HCT116 (cell line): Measurements from ENCODE around the gene MRPL21. TPM values are rescaled to one million over a fixed set of nuclear protein-coding genes. Genes with fewer than 3 reads are reported as not detected.

Experiments used
- ATAC-seq: fragments of 200-7000 bp; cut with Tn5 transposase; 2 replicates; pipeline ENCODE4 v1.9.1; 2020; ENCODE audit warnings: mild to moderate bottlenecking, moderate library complexity
- BruUV-seq: library from RNA; stranded (reverse); fragments of 400-500 nt; replicated peaks from 2 replicates; lab custom pipeline; 2021; lab: Mats Ljungman, UMichigan
- CTCF ChIA-PET: fragments of 300-600 bp; sonication (Branson Sonifier 250); formaldehyde crosslinking; loops from one replicate; lab custom pipeline; 2021; ENCODE audit warnings: antibody characterized with exemption; lab: Charles Lee
- POLR2A ChIA-PET: fragments of 300-600, 350-600 bp; sonication (Branson Sonifier 250); formaldehyde crosslinking; loops from one replicate; lab custom pipeline; 2021; ENCODE audit warnings: antibody characterized with exemption; lab: Charles Lee
- RAD21 ChIA-PET, 2 experiments: fragments of 300-600 bp; sonication (Branson Sonifier 250); formaldehyde crosslinking; loops; one replicate each; lab custom pipeline; 2023; ENCODE audit warnings: low total read pairs in 2 of 2; ENCODE audit not compliant: uncharacterized antibody in 2 of 2, unreplicated experiment in 2 of 2, low non-redundant PET in 1 of 2; lab: Charles Lee
- DNase-seq: peaks from one replicate; pipeline ENCODE4 v3.0.0-alpha.2; 2010; ENCODE audit warnings: low read depth, low spot score
- H2AFZ ChIP-seq: fragments of 200-600 bp; shearing (Covaris generic), sonication (generic); 2 replicates; pipeline ENCODE4 v1.6.1; 2017; ENCODE audit warnings: low read depth, mixed run types, mixed read lengths, antibody characterized with exemption, low read length; ENCODE audit not compliant: poor library complexity, severe bottlenecking
- H3K27ac ChIP-seq: 2 replicates; pipeline ENCODE4 v1.5.1; 2012; ENCODE audit warnings: low read depth, low read length
- H3K27me3 ChIP-seq: fragments of 200-600 bp; sonication (generic); 2 replicates; pipeline ENCODE4 v1.6.1; 2016; ENCODE audit warnings: mixed run types, low read length, mixed read lengths; ENCODE audit not compliant: insufficient read depth
- H3K36me3 ChIP-seq, 2 experiments: fragments of 200-500 bp in 1 of 2; fragments of 200-600 bp in 1 of 2; sonication (Bioruptor generic) in 1 of 2; sonication (generic) in 1 of 2; 2 replicates each; pipeline versions ENCODE4 v1.5.1 to v1.6.1; 2014 to 2016; ENCODE audit warnings: low read length in 2 of 2, inconsistent platforms in 1 of 2, mixed read lengths in 1 of 2, mixed run types in 1 of 2; ENCODE audit not compliant: insufficient read depth in 2 of 2, control insufficient read depth in 1 of 2
- H3K4me1 ChIP-seq, 2 experiments: fragments of 200-600 bp in 1 of 2; sonication (generic) in 1 of 2; 2 replicates each; pipeline versions ENCODE4 v1.5.1 to v1.6.1; 2012 to 2017; ENCODE audit warnings: low read length in 2 of 2, inconsistent platforms in 1 of 2, mild to moderate bottlenecking in 1 of 2, mixed read lengths in 1 of 2, mixed run types in 1 of 2, moderate library complexity in 1 of 2; ENCODE audit not compliant: insufficient read depth in 2 of 2, control insufficient read depth in 1 of 2
- H3K4me2 ChIP-seq: fragments of 200-600 bp; sonication (generic); 2 replicates; pipeline ENCODE4 v1.6.1; 2017; ENCODE audit warnings: mixed run types, low read length, mixed read lengths
- H3K4me3 ChIP-seq, 2 experiments: fragments of 200-600 bp in 1 of 2; sonication (generic) in 1 of 2; replicated peaks in 1 of 2; 2 replicates each; pipeline ENCODE4 v1.5.1; 2011 to 2016; ENCODE audit warnings: low read length in 2 of 2, control low read depth in 1 of 2, low read depth in 1 of 2, mild to moderate bottlenecking in 1 of 2, mixed read lengths in 1 of 2, mixed run types in 1 of 2
- H3K79me2 ChIP-seq: fragments of 200-600 bp; sonication (generic); 2 replicates; pipeline ENCODE4 v1.6.1; 2017; ENCODE audit warnings: mild to moderate bottlenecking, mixed run types, low read length, moderate library complexity, mixed read lengths; ENCODE audit not compliant: insufficient read depth
- H3K9ac ChIP-seq: fragments of 200-600 bp; sonication (generic); 2 replicates; pipeline ENCODE4 v1.6.1; 2016; ENCODE audit warnings: low read length, mixed read lengths
- H3K9me2 ChIP-seq: fragments of 200-600 bp; sonication (generic), shearing (Covaris generic); 2 replicates; pipeline ENCODE4 v1.6.1; 2017; ENCODE audit warnings: mixed run types, mild to moderate bottlenecking, moderate library complexity; ENCODE audit not compliant: insufficient read depth
- H3K9me3 ChIP-seq, 2 experiments: fragments of 200-500 bp in 1 of 2; fragments of 200-600 bp in 1 of 2; sonication (Bioruptor generic) in 1 of 2; sonication (generic) in 1 of 2; 2 replicates each; pipeline ENCODE4 v1.6.1; 2014 to 2017; ENCODE audit warnings: low read length in 2 of 2, mixed read lengths in 2 of 2, inconsistent platforms in 1 of 2, low read depth in 1 of 2, mild to moderate bottlenecking in 1 of 2, mixed run types in 1 of 2, moderate library complexity in 1 of 2; ENCODE audit not compliant: control insufficient read depth in 1 of 2, insufficient read depth in 1 of 2
- H4K20me1 ChIP-seq: fragments of 200-600 bp; sonication (generic), shearing (Covaris generic); 2 replicates; pipeline ENCODE4 v1.6.1; 2017; ENCODE audit warnings: mixed run types, mild to moderate bottlenecking, moderate library complexity; ENCODE audit not compliant: insufficient read depth
- EGR1 ChIP-seq: IDR thresholded peaks from 2 replicates; pipeline ENCODE4 v1.6.1; 2012; ENCODE audit warnings: low read depth
- EZH2 ChIP-seq: fragments of 200-600 bp; sonication (generic); IDR thresholded peaks from 2 replicates; pipeline ENCODE4 v1.6.1; 2017; ENCODE audit warnings: antibody characterized with exemption, mixed run types
- FOSL1 ChIP-seq: IDR thresholded peaks from 2 replicates; pipeline ENCODE4 v1.6.1; 2012; ENCODE audit warnings: low read depth
- POLR2A ChIP-seq: IDR thresholded peaks from 2 replicates; pipeline ENCODE4 v1.7.0; 2011; ENCODE audit warnings: borderline replicate concordance; ENCODE audit not compliant: insufficient read depth, insufficient read length; ENCODE audit errors: extremely low read depth
- POLR2AphosphoS5 ChIP-seq: IDR thresholded peaks from 2 replicates; pipeline ENCODE4 v1.6.1; 2011; ENCODE audit warnings: mild to moderate bottlenecking, low read depth, low read length, moderate library complexity
- RAD21 ChIP-seq: IDR thresholded peaks from 2 replicates; pipeline ENCODE4 v1.6.1; 2012; ENCODE audit warnings: low read depth, mild to moderate bottlenecking
- YY1 ChIP-seq: IDR thresholded peaks from 2 replicates; pipeline ENCODE4 v1.6.1; 2011; ENCODE audit warnings: low read length, low read depth, moderate library complexity, mild to moderate bottlenecking; ENCODE audit not compliant: insufficient replicate concordance; ENCODE audit errors: extremely low read depth
- ZNF274 ChIP-seq: fragments of 200-500 bp; sonication (Bioruptor generic); IDR thresholded peaks from 2 replicates; pipeline ENCODE4 v1.6.1; 2014; ENCODE audit warnings: mild to moderate bottlenecking, low read depth, low read length, inconsistent platforms
- intact Hi-C: fragments of 100-400 bp; cut with micrococcal nuclease; formaldehyde crosslinking; loops from 2 replicates; pipeline ENCODE4 v1.10.0; 2022
- total RNA-seq: library from RNA; stranded (reverse); gene quantifications from one replicate; pipeline ENCODE4 v1.2.1, GENCODE V29; 2021; ENCODE audit not compliant: unreplicated experiment
- TF ChIP-seq, protein P1 (sequence below): IDR thresholded peaks from 2 replicates; pipeline ENCODE4 v1.6.1; 2012
- TF ChIP-seq, protein P2 (sequence below): IDR thresholded peaks from 2 replicates; pipeline ENCODE4 v1.6.1; 2012
- TF ChIP-seq, protein P3 (sequence below): IDR thresholded peaks from 2 replicates; pipeline ENCODE4 v1.6.1; 2012; ENCODE audit warnings: low read depth

MRPL21 gene
- total RNA-seq, 1 experiment from 2014 or later: 90.2 TPM

DNA sequence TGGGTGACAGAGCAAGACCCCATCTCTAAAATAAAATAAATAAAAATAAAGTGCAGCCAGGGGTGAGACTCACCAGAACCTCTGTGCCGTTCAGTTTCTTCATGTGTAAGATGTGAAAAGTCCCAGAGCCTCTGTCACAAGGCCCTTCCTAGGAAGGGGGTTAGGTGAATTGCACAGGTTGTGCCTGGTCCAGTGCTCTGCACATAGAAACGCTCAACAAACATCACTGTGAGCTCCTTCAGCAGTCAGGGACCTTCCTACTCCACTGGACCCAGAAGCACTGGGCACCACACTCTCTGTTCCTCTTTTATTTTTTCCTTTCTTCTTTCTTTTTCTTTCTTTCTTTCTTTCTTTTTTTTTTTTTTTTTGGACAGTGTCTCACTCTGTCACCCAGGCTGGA lies 22.3 kb downstream of the MRPL21 start:
- Histone ChIP-seq H3K27ac (no peak overlapping the region), H3K9me2 (no peaks in the 10 kb centered on the region), H3K79me2 (no peaks in the 10 kb centered on the region), H3K9ac (no peak overlapping the region), H3K4me3 (no peak overlapping the region), H4K20me1 (no peaks in the 10 kb centered on the region), H3K4me2 (no peak overlapping the region), H2AFZ (no peak overlapping the region), H3K36me3 (no peaks in the 10 kb centered on the region), H3K27me3 (no peaks in the 10 kb centered on the region), H3K4me1 (peaks cover 0 to 6% of the 10 kb centered on the region in 2 experiments; a peak in 2 of 4 replicates), H3K9me3 (no peaks in the 10 kb centered on the region)
- RAD21 ChIA-PET: no interaction called here
- POLR2A ChIA-PET: no interaction called here
- TF ChIP-seq FOSL1: no peak
- no peak for TF ChIP-seq POLR2A
- TF ChIP-seq, protein P1, sequence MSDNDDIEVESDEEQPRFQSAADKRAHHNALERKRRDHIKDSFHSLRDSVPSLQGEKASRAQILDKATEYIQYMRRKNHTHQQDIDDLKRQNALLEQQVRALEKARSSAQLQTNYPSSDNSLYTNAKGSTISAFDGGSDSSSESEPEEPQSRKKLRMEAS: no peak
- TF ChIP-seq POLR2AphosphoS5: no peak
- no peak for TF ChIP-seq ZNF274
- TF ChIP-seq, protein P2, sequence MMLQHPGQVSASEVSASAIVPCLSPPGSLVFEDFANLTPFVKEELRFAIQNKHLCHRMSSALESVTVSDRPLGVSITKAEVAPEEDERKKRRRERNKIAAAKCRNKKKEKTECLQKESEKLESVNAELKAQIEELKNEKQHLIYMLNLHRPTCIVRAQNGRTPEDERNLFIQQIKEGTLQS: no peak
- no peak for TF ChIP-seq RAD21
- TF ChIP-seq EGR1: no peak
- TF ChIP-seq, protein P3, sequence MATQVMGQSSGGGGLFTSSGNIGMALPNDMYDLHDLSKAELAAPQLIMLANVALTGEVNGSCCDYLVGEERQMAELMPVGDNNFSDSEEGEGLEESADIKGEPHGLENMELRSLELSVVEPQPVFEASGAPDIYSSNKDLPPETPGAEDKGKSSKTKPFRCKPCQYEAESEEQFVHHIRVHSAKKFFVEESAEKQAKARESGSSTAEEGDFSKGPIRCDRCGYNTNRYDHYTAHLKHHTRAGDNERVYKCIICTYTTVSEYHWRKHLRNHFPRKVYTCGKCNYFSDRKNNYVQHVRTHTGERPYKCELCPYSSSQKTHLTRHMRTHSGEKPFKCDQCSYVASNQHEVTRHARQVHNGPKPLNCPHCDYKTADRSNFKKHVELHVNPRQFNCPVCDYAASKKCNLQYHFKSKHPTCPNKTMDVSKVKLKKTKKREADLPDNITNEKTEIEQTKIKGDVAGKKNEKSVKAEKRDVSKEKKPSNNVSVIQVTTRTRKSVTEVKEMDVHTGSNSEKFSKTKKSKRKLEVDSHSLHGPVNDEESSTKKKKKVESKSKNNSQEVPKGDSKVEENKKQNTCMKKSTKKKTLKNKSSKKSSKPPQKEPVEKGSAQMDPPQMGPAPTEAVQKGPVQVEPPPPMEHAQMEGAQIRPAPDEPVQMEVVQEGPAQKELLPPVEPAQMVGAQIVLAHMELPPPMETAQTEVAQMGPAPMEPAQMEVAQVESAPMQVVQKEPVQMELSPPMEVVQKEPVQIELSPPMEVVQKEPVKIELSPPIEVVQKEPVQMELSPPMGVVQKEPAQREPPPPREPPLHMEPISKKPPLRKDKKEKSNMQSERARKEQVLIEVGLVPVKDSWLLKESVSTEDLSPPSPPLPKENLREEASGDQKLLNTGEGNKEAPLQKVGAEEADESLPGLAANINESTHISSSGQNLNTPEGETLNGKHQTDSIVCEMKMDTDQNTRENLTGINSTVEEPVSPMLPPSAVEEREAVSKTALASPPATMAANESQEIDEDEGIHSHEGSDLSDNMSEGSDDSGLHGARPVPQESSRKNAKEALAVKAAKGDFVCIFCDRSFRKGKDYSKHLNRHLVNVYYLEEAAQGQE: no peak
- TF ChIP-seq EZH2: no peak
- no peak for TF ChIP-seq YY1
- no peak for DNase-seq
- ATAC-seq: no peak
- intact Hi-C loops: no loop called here
- no TSS peak for BruUV-seq
- CTCF ChIA-PET: no interaction called here
